GM18907 (cell line): ENCODE results near the gene FAM184A.
"Not testable (repeated sequence)": the region's sequence is repeated elsewhere in the genome, so short reads cannot be mapped to it uniquely, and the experiment has no call there.

ENCODE experiments used
- ATAC-seq: cut with Tn5 transposase; IDR thresholded peaks from one replicate; pipeline ENCODE4 v1.9.1; 2021; ENCODE audit warnings: mild to moderate bottlenecking, moderate library complexity; ENCODE audit not compliant: unreplicated experiment

FAM184A gene, protein sequence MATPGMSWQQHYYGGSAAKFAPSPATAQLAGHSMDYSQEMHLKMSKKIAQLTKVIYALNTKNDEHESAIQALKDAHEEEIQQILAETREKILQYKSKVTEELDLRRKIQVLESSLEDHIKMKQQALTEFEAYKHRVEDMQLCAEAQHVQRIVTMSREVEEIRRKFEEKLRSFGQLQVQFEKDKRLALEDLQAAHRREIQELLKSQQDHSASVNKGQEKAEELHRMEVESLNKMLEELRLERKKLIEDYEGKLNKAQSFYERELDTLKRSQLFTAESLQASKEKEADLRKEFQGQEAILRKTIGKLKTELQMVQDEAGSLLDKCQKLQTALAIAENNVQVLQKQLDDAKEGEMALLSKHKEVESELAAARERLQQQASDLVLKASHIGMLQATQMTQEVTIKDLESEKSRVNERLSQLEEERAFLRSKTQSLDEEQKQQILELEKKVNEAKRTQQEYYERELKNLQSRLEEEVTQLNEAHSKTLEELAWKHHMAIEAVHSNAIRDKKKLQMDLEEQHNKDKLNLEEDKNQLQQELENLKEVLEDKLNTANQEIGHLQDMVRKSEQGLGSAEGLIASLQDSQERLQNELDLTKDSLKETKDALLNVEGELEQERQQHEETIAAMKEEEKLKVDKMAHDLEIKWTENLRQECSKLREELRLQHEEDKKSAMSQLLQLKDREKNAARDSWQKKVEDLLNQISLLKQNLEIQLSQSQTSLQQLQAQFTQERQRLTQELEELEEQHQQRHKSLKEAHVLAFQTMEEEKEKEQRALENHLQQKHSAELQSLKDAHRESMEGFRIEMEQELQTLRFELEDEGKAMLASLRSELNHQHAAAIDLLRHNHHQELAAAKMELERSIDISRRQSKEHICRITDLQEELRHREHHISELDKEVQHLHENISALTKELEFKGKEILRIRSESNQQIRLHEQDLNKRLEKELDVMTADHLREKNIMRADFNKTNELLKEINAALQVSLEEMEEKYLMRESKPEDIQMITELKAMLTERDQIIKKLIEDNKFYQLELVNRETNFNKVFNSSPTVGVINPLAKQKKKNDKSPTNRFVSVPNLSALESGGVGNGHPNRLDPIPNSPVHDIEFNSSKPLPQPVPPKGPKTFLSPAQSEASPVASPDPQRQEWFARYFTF

DNA sequence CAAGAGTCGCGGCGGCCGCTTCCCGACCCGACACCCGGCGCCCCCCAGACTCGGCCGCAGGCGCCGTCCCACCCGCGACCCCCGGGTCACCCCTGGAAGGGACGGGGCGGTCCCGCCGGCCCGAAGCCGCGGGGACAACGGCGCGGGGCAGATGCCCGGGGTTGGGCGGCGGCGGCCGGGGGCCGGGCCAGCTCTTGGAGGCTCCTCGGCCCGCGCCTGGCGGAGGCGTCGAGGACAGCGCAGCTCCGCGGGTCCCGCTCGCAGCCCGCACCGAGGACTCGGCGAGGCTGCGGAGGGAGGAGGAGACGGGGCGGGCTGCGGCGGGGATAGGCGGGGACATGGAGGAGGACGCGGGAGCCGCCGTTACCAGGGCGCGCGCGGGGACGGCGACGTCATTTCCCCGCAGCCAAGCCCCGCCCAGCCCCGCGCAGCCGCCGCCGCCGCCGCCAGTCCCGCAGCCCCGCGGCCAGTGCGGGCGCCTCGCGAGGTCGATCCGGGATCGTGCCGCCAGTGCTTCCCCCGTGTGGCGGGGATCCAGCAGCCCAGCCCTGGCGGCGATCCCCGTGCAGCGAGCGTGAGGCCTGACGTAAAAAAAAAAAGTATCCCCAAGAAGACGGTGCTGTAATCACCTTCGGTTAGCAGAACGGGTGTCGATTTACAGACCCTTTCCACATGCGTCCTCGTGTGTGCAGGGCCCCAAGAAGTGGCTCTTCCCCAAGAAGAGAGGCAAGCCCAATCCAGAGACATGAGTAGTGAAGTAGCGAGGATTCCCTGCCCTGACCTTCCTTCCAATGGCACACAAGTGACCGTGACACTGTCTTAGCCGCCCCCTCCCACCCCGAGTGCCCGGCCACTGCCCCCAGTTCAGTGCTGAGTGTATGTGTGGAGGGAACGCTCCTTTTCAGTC is at the start of gene FAM184A:
Gene FAM184A, minus strand, starts transcription at position 289 of the 907 bp plus-strand sequence. CDS start 365 bp downstream, outside the sequence.
- peak; percentile 72 for ATAC-seq

DNA sequence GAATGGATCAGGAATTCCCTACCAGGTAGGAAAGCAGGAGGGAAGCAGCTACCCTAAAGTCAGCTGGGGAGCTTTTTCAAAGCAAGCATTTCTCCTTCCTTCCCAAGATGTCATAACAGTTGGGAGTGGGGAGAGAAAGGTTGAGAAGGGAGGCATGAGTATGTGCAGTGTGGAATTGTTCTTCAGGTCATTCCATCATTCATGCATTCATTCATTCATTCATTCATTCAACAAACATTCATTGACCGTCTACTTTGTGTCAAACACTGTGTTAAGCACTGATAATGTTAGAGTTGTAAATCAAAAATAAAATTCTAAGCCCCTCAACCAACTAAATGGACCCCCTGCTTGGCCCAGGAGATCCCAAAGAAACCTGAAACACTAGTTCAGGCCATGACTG is 49.2 kb upstream of the FAM184A start:
- ATAC-seq: no peak

DNA sequence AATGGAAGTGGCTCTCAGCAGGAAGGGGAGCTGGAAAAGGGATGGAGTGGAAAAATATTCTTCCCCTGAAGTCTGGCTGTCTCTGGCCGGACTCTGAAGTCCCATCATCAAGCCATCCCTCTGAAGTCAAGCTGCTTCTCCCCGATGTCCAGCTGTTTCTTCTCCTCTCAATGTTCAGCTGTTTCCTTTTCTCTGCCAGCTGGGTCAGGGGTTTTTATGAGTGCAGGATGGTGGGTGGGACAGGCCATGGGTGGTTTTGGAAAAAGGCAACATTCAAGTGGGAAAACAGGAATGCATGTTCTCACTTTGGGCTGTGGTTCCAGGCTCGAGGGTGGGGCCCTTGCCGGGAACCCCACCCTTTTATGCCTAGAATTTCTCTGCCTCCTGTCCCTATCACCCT is 48.4 kb upstream of the FAM184A start:
- no peak for ATAC-seq

DNA sequence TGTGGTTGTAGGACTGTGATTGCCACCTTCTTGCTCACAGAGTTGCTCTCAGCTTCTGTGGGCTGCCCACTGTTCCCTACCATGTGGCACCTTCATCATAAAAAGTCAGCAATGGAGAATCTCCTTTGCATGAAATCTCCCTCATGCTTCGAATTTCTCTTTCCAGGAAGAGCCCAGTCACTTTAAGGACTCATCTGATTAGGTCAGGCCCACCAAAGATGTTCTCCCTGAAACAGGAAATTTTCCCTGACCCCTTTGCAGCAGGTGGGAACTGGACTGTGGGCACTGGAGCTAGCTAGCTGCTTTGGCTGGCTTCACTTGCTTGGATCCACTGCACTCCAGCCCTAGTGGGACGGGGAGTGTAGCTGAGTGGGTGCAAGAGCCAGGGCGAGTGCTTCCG is 47.7 kb upstream of the FAM184A start:
- ATAC-seq: no peak

DNA sequence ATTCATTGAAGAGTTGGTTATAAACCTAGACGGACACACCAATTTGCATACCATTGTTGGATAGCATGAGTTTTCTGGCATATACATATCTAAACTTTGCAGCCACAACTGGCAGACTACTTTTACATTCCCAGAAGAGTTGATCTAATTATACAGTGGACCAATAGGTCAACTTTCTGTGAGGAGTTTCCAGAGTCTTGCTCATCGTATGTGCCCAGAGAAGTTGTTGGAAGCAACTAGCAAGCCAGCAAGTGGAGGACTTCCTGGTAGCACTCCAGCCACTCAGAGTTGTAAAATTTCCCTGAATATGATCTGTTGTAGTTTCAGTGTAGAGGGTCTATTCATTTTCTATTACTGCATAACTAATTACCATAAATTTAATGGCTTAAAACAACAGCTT is 47.1 kb upstream of the FAM184A start:
- ATAC-seq: no peak

DNA sequence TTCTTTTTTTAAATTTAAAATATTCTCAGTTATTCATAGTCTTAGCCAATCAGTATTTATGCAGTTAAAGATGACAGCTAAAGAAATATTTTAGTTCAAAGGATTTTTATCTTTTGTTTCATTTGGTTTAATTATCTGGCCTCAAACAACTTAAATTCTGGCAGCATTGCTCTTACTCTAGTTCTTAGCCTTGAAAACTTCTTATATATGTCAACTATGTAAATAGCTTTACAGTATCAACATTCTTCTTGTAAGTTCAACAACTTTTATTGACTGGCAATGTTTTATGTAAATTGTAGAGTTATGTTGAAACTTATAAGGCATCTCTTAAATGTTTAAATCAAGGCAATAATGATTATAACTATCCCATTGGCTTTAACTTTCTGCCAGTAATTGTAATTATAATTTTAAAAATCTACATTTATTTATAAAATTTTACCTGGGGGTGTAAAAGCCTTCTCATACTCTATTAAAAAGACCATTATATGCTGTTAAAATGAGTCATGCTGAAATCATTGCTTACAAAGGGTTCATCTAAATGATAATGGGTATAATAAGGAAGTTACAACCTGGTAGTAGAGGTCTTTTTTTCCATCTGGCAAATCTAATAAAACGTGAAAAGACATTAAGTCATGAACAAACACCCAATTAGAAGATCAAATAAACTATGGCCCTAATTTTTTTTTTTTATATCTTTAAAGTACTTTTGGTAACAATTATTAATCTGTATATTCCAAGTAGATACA is 45.8 kb upstream of the FAM184A start:
- no peak for ATAC-seq

DNA sequence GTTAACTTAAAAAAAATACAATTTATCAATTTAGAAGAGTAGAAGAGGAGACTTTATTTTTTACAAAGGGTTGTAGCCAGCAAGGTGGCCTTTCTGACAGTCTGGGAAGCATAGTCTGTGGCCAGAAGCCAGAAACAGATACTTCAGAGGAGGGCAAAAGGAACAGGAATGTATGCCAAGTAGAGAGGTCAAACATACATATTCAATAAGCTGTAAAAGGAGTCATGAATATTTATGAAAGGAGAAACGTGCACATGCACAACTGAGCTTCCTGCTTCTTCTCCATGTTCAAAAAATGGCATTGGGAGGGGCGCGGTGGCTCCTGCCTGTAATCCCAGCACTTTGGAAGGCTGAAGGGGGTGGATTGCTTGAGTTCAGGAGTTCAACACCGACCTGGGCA is 43.9 kb upstream of the FAM184A start:
- no peak for ATAC-seq

DNA sequence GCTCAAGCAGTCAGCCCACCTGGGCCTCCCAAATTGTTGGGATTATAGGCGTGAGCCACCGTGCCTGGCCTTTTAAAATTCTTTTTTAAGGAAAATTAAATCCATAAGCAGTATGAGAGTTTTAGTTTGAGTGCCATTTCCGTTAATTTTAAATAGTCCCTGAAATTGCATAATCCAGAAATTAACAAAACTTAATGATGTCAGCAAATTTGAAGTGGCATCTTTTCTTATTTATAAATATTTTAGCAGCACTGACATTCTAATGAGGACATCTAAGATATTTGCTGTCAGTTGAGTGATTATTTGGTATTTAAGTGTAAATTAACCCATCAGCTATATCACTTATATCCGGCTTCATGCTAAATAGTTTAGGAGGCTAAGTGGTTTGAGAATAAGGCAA is 42.9 kb upstream of the FAM184A start:
- no peak for ATAC-seq

DNA sequence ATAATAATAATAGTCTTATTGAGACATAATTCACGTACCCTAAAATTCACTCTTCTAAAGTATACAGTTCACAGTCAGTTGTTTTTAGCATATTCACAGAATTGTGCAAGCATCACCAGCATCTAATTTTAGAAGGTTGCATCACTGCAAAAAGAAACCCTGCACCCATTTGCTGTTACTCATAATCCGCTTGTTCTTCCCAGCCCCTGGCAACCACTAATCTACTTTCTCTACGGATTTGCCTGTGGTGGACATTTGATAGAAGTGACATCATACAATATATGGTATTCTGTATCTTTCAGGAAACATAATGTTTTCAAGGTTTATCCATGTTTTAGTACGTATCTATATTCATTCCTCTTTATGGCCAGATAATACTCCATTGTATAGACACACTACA is 41.5 kb upstream of the FAM184A start:
- ATAC-seq: no peak

DNA sequence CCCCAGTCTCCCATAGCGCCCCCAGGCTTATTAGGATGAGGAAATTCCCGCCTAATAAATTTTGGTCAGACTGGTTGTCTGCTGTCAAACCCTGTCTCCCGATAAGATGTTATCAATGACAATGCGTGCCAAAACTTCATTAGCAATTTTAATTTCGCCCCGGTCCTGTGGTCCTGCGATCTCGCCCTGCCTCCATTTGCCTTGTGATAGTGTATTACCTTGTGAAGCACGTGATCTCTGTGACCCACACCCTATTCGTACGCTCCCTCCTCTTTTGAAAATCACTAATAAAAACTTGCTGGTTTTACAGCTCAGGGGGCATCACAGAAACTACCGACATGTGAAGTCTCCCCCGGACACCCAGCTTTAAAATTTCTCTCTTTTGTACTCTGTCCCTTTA is 40.6 kb upstream of the FAM184A start:
- ATAC-seq: not testable (repeated sequence)

DNA sequence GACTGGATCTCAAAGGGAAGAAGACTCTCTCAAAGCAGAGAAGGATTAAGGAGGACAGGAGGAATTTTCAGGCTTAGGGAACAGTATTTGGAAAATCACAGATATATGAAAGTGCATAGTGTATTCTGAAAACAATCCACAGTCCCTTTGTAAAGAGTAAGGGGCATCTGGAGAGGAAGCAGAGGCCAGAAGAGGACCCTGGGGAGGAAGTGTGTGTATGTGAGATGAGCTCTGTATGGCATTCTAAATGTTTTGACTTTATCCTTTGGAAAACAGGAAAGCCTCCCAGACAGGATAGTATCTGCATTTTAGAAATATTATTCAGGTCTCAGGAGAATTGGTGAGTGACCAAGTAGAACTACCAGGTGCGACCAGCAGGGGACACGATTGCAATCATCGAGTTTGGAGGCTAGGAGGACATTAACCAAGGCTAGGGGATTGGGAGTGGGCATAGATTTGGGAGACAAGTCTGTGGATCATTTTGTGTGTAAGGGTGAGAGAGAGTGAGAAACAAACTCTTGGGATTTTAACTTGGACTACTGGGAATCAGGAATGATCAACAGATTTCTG is 38.3 kb upstream of the FAM184A start:
- ATAC-seq: no peak

DNA sequence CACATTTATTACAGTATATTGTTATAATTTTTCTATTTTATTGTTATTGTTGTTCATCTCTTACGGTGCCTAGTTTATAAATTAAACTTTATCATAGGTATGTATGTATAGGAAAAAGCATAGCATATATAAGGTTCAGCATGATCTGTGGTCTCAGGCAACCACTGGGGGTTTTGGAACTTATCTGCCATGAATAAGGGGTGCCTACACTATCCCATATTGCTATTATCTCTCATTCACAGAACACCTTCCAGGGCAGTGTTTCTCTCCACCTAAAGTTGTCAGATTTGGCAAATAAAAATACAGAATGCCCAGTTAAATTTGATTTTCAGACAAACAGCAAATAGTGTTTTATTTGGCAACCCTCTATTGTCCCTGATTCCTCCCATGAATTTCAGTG is 35.5 kb upstream of the FAM184A start:
- no peak for ATAC-seq

DNA sequence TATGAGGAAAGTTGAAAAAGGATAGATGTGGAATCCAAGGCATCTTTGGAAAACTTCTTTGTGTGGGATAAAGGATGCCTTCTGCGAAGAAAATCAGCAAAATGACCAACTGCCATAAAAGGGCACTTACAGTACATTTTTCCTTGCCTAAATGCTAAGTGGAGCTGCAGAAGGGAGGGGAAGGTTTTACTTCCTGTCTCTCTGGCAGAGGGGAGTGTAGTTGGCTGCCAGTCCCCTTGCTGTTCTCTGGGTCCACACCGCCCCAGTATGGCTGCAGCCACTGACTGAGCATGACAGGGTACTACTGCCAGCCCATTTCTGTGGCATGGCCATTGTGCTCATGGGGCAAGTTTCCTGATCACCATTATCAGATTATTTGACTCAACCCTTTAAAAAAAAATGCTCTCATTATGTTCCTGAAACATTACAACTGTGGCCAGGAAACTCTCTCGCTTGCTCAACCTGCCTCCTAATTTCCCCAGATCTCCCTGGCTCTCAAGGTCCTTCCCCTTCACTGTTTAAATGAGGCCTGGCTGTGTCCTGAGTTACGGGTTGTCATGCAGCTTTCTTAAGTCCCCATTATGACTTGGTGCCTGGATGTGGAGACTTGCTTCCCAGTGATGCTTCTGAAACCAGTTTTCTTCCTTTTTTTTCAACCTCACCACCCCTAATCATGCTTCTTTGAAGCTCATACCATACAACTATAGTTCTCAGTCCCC is 34.5 kb upstream of the FAM184A start:
- ATAC-seq: no peak

DNA sequence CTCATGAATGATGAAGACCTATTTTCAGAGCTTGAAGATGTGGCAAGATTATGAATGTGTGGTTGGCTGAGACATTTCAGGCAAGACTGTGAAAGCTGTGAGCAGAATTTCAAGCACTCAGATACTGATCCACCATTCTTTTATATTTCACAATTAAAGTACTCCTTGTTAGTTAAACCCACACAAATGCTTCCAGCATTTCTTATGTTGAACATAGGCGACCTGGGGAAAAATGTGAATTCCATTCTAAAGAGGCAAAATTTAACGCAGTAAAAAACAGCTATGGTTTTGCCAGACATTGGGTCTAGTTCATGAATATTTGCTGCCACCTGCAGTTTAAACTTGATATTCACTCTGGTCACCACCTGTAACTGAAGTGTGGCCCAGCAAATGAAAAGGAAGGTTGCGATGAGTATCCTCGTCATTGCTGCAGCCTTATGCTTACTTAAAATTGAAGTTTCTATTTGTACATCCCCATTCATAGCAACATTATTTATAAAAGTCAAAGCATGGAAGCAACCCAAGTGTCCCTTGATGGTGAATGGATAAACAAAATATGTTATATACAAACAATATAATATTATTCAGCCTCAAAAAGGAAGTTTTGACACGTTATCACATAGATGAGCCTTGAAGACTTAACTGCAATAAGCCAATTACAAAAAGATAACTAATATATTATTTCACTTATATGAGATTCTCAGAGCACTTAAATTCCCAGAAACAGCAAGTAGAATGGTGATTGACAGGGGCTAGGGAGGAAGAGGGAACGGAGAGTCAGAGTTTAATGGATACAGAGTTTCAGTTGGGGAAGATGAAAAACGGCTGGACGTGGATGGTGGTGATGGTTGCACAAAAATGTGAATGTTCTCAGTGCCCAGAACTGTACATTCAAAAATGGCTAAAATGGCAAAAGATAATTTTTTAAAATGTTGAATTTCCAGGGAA is 32.4 kb upstream of the FAM184A start:
- peak; percentile 85 for ATAC-seq

DNA sequence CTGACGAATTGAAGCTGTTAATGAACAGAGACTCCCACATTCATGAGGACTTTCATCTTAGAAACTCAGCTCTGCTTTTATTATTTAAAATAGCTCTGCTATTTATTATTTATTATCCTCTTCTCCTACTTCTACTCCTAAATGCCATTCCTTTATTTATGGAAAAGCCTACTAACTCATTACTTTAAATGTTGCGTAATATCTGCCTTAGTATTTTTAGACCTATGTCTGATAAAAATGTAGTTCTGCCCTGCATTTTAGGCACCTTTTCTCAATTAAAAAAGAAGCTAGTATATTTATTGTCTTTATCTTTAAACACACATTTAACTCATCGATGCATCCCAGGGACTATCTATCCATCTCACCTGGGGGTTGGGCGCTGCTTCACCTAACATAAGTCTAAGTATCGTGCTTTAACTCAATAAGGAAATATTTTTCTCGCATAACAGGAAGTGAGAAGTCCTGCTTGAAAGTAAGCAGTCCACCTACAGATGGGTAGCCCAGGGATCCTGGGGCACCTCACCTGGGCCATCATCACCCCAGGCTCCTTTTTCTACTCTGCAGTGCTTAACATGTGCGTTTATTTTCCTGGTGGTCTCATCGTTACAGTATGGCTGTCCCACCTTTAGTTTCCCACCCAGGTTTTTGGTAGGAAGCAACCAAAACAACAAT is 31.3 kb upstream of the FAM184A start:
- ATAC-seq: no peak

DNA sequence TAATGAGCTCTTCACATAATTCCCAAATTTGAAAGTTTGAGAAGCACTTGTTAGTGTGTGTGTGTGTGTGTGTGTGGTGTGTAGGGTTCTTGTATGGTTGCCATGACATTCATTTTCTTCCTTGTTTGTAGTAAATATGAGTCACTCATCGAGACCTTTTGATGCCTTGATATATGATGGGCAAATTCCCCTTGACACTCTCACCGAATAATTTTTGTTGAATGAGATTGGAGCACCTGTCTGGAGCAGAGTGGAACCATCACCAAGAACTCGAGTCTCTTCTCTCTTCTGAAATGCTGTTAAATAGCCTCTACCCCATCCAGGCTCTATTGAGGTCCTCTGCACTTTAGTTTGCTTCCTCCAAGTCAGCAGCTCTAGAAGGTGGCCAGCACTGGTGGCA is 29.6 kb upstream of the FAM184A start:
- no peak for ATAC-seq

DNA sequence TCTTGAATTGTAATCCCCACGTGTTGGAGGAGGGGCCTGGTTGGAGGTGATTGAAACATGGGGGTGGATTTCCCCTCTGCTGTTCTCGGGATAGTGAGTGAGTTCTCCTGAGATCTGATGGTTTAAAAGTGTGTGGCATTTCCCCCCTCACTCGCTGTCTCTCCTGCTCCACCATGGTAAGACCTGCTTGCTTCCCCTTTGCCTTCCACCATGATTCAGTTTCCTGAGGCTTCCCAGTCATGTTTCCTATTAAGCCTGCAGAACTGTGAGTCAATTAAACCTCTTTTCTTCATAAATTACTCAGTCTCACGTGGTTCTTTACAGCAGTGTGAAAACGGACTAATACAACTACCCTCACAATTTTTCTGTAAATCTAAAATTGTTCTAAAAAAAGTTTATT is 26.8 kb upstream of the FAM184A start:
- ATAC-seq: no peak
